Measurements from ENCODE around the gene DGKI. TPM values are rescaled to one million over a fixed set of nuclear protein-coding genes. Genes with fewer than 3 reads are reported as not detected.

DGKI gene
- total and polyA plus RNA-seq, 4 donors: 0.01 to 0.37 (median 0.31) TPM

DNA sequence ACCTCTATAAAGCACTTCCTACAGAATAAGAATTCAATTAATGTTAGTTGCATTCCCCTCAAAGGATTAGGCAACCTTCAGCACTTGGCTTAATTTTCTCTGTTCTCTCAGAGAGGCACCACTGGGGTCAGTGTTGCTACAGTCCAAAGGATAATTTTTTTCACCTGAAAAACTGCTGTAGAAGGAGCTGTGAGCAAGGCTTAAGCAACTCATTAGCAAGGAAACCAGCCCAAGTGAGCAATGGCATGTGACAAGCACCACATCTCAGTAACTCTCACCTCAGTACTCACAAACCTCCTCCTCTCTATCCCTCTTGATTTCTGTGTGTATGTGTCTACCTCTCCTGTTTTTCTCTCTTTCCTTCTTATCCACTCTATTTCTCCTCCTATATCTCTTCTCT, 55.9 kb downstream of the DGKI start:
- no peak for TF ChIP-seq ZBTB33 (IDR thresholded peaks at IDR 0.05)
- TF ChIP-seq JUND (IDR thresholded peaks at IDR 0.05): no peak
- no peak for TF ChIP-seq REST (IDR thresholded peaks at IDR 0.05)
- TF ChIP-seq FOXA1 (IDR thresholded peaks at IDR 0.05): no peak
- TF ChIP-seq TAF1 (conservative IDR thresholded peaks at IDR 0.05): no peak
- no peak for TF ChIP-seq HNF4A (conservative IDR thresholded peaks at IDR 0.05)
- no peak for TF ChIP-seq HNF4G (IDR thresholded peaks at IDR 0.05)
- TF ChIP-seq RXRA (IDR thresholded peaks at IDR 0.05): no peak
- Histone ChIP-seq H3K4me3 (ENCODE audit: low read depth in 1 of 3, low read length in 3 of 3) (no peak overlapping the region), H3K27ac (ENCODE audit: low read depth in 1 of 2, low read length in 2 of 2) (no peak overlapping the region), H3K4me1 (ENCODE audit: control insufficient read depth in 4 of 4, insufficient read depth in 4 of 4, low read length in 3 of 4) (no peaks in the 10 kb centered on the region), H3K36me3 (ENCODE audit: control insufficient read depth in 4 of 4, insufficient read depth in 3 of 4, low read depth in 1 of 4, low read length in 3 of 4) (no peaks in the 10 kb centered on the region), H3K9ac (ENCODE audit: low read depth in 1 of 2, low read length in 2 of 2) (no peak overlapping the region), H3K27me3 (ENCODE audit: control insufficient read depth in 4 of 4, insufficient read depth in 4 of 4, low read length in 3 of 4) (no peaks in the 10 kb centered on the region), H3K9me3 (ENCODE audit: control insufficient read depth in 4 of 4, low read length in 3 of 4) (no peaks in the 10 kb centered on the region)
- no peak for DNase-seq (ENCODE audit: low spot score)

DNA sequence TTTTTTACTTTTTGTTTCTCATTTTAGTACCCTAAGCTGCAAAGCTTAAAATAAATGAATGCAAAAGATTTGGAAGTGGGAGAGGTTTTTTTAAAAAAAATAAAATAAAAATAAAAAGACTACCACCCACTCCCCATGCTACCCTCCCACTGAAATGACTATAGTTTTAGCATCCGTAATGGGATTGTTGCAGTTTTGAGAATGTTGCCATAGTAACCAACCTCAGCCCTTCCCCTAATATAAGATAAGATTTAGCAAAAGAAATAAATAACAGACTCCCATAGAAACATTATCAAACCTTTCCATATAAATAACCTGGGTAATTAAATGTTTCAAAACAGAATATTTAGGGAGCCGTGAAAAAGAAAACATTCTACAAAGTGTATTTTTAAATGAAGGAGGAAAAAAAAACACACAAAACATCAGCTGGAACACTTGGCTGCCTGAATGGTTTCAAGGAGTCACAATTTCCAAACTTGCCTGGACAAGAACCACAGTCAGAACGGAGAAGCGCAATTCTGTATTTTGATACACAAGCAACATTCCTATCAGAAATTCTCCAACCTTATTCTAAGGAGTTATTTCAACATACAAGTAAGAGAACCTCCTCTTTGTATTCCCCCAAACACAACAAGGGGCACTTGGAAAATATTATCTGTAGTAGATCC, 57.4 kb downstream of the DGKI start:
- WGBS: 92% methylated on average over 4 of the region's 4 CpGs
- TF ChIP-seq RXRA (IDR thresholded peaks at IDR 0.05) (no peak), FOXA2 (IDR thresholded peaks at IDR 0.05) (no peak), FOXA1 (IDR thresholded peaks at IDR 0.05) (no peak), NR2F2 (IDR thresholded peaks at IDR 0.05) (no peak), SP1 (IDR thresholded peaks at IDR 0.05) (no peak), GABPA (IDR thresholded peaks at IDR 0.05 in 1 of 2, conservative IDR thresholded peaks at IDR 0.05 in 1 of 2) (no peak), REST (IDR thresholded peaks at IDR 0.05) (no peak), EGR1 (IDR thresholded peaks at IDR 0.05; ENCODE audit: low read depth in 2 of 2) (no peak), TAF1 (conservative IDR thresholded peaks at IDR 0.05) (no peak), HNF4A (conservative IDR thresholded peaks at IDR 0.05) (no peak), ZBTB33 (IDR thresholded peaks at IDR 0.05) (no peak), YY1 (IDR thresholded peaks at IDR 0.05) (no peak)
- TF ChIP-seq, protein P1, sequence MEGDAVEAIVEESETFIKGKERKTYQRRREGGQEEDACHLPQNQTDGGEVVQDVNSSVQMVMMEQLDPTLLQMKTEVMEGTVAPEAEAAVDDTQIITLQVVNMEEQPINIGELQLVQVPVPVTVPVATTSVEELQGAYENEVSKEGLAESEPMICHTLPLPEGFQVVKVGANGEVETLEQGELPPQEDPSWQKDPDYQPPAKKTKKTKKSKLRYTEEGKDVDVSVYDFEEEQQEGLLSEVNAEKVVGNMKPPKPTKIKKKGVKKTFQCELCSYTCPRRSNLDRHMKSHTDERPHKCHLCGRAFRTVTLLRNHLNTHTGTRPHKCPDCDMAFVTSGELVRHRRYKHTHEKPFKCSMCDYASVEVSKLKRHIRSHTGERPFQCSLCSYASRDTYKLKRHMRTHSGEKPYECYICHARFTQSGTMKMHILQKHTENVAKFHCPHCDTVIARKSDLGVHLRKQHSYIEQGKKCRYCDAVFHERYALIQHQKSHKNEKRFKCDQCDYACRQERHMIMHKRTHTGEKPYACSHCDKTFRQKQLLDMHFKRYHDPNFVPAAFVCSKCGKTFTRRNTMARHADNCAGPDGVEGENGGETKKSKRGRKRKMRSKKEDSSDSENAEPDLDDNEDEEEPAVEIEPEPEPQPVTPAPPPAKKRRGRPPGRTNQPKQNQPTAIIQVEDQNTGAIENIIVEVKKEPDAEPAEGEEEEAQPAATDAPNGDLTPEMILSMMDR (IDR thresholded peaks at IDR 0.05; ENCODE audit: low read depth, low read length, missing input control): no peak

More for the DNA sequence above, 57.4 kb downstream of the DGKI start:
- H3K4me1 ChIP-seq (ENCODE audit: control insufficient read depth in 4 of 4, insufficient read depth in 4 of 4, low read length in 3 of 4): no peaks in the 10 kb centered on the region
- H3K9ac ChIP-seq (ENCODE audit: low read depth in 1 of 2, low read length in 2 of 2): no peak overlapping the region
- H3K4me3 ChIP-seq (ENCODE audit: low read depth in 1 of 3, low read length in 3 of 3): no peak overlapping the region
- no peaks in the 10 kb centered on the region for H3K36me3 ChIP-seq (ENCODE audit: control insufficient read depth in 4 of 4, insufficient read depth in 3 of 4, low read depth in 1 of 4, low read length in 3 of 4)
- no peak for DNase-seq (ENCODE audit: low spot score)
- no peaks in the 10 kb centered on the region for H3K9me3 ChIP-seq (ENCODE audit: control insufficient read depth in 4 of 4, low read length in 3 of 4)
- H3K27me3 ChIP-seq (ENCODE audit: control insufficient read depth in 4 of 4, insufficient read depth in 4 of 4, low read length in 3 of 4): no peaks in the 10 kb centered on the region
- no peak overlapping the region for H3K27ac ChIP-seq (ENCODE audit: low read depth in 1 of 2, low read length in 2 of 2)
